ENCODE results near the gene ZHX3.
"Not testable (repeated sequence)": the region's sequence is repeated elsewhere in the genome, so short reads cannot be mapped to it uniquely, and the experiment has no call there.

The ZHX3 gene

GRCh38 chr20:41255655-41256054 is 61.9 kb downstream of the ZHX3 start:
- no peak for DNase-seq

GRCh38 chr20:41249411-41250281 is 67.9 kb downstream of the ZHX3 start:
- no peak for DNase-seq

GRCh38 chr20:41248368-41249024 is 69.0 kb downstream of the ZHX3 start:
- DNase-seq: no peak

- DNase-seq: no peak
These were observed 69.8 kb downstream of the ZHX3 start for GRCh38 chr20:41247523-41248367.

- no peak for DNase-seq
These were observed 72.3 kb downstream of the ZHX3 start for GRCh38 chr20:41245086-41245707.

- no peak for DNase-seq
These were observed 74.7 kb downstream of the ZHX3 start for GRCh38 chr20:41242807-41243206.

- no peak for DNase-seq
These were observed 75.2 kb downstream of the ZHX3 start for GRCh38 chr20:41242352-41242751.

GRCh38 chr20:41237233-41237632 is 80.3 kb downstream of the ZHX3 start:
- DNase-seq: not testable (repeated sequence)

GRCh38 chr20:41236818-41237217 is 80.7 kb downstream of the ZHX3 start:
- DNase-seq: not testable (repeated sequence)

- DNase-seq: no peak
These were observed 83.0 kb downstream of the ZHX3 start for GRCh38 chr20:41234546-41234945.

GRCh38 chr20:41234041-41234440 is 83.5 kb downstream of the ZHX3 start:
- no peak for DNase-seq

- DNase-seq: no peak
These were observed 84.3 kb downstream of the ZHX3 start for GRCh38 chr20:41232973-41233926.

GRCh38 chr20:41231136-41231535 is 86.4 kb downstream of the ZHX3 start:
- no peak for DNase-seq

GRCh38 chr20:41230136-41230535 is 87.4 kb downstream of the ZHX3 start:
- no peak for DNase-seq

GRCh38 chr20:41229259-41229658 is 88.3 kb downstream of the ZHX3 start:
- no peak for DNase-seq

- no peak for DNase-seq
These were observed 88.7 kb downstream of the ZHX3 start for GRCh38 chr20:41228858-41229257.

GRCh38 chr20:41226426-41226825 is 91.1 kb downstream of the ZHX3 start:
- DNase-seq: no peak

- DNase-seq: no peak
These were observed 92.4 kb downstream of the ZHX3 start for GRCh38 chr20:41225091-41225490.

GRCh38 chr20:41224281-41224680 is 93.2 kb downstream of the ZHX3 start:
- no peak for DNase-seq

GRCh38 chr20:41223112-41223511 is 94.4 kb downstream of the ZHX3 start:
- DNase-seq: no peak

GRCh38 chr20:41222703-41223102 is 94.8 kb downstream of the ZHX3 start:
- no peak for DNase-seq

GRCh38 chr20:41222296-41222695 is 95.2 kb downstream of the ZHX3 start:
- DNase-seq: no peak

Data from CD4-positive, alpha-beta T cell treated with Interleukin-15 for 1 hour (primary cell).